Smooth muscle cell (in vitro differentiated cells): Measurements from ENCODE around the gene GSTA2. TPM values are rescaled to one million over a fixed set of nuclear protein-coding genes. Genes with fewer than 3 reads are reported as not detected.
"Not testable (repeated sequence)": the region's sequence is repeated elsewhere in the genome, so short reads cannot be mapped to it uniquely, and the experiment has no call there.

Experiments
- DNase-seq: peaks from one replicate; lab custom pipeline; 2025; ENCODE audit not compliant: unreplicated experiment; lab: John Stamatoyannopoulos, UW
- H2AFZ ChIP-seq: fragments of 200-600 bp; sonication (generic); 2 replicates; pipeline ENCODE4 v1.6.0; 2016; ENCODE audit warnings: antibody characterized with exemption, low read depth, mild to moderate bottlenecking
- H3F3A ChIP-seq: fragments of 200-600 bp; sonication (generic); 2 replicates; pipeline ENCODE4 v1.6.0; 2017; ENCODE audit warnings: antibody characterized with exemption, low read depth
- H3K27ac ChIP-seq: fragments of 200-600 bp; sonication (generic); 2 replicates; pipeline ENCODE4 v1.5.1; 2016; ENCODE audit warnings: low read depth, mild to moderate bottlenecking
- H3K27me3 ChIP-seq: fragments of 200-600 bp; sonication (generic); 2 replicates; pipeline ENCODE4 v1.6.1; 2016; ENCODE audit warnings: low read depth, mild to moderate bottlenecking
- H3K36me3 ChIP-seq: fragments of 200-600 bp; sonication (generic); 2 replicates; pipeline ENCODE4 v1.5.1; 2016; ENCODE audit warnings: low read depth
- H3K4me1 ChIP-seq: fragments of 200-600 bp; sonication (generic); 2 replicates; pipeline ENCODE4 v1.5.1; 2016; ENCODE audit warnings: low read depth
- H3K4me2 ChIP-seq: fragments of 200-600 bp; sonication (generic); 2 replicates; pipeline ENCODE4 v1.6.0; 2016; ENCODE audit warnings: mild to moderate bottlenecking
- H3K4me3 ChIP-seq: fragments of 200-600 bp; sonication (generic); 2 replicates; pipeline ENCODE4 v1.5.1; 2016; ENCODE audit warnings: mild to moderate bottlenecking
- H3K79me2 ChIP-seq: fragments of 200-600 bp; sonication (generic); 2 replicates; pipeline ENCODE4 v1.6.0; 2016; ENCODE audit warnings: low read depth, mild to moderate bottlenecking
- H3K9ac ChIP-seq: fragments of 200-600 bp; sonication (generic); 2 replicates; pipeline ENCODE4 v1.6.0; 2016; ENCODE audit warnings: low read depth
- H3K9me3 ChIP-seq: fragments of 200-600 bp; sonication (generic); replicated peaks from 2 replicates; pipeline ENCODE4 v1.5.1; 2016; ENCODE audit warnings: low read depth
- H4K20me1 ChIP-seq: fragments of 200-600 bp; sonication (generic); 2 replicates; pipeline ENCODE4 v1.6.0; 2016; ENCODE audit warnings: low read depth
- WGBS: methylation state at CpG from one replicate; pipeline ENCODE4 v1.1.7; 2016; ENCODE audit warnings: low lambda C conversion rate; 5-methylcytosine and 5-hydroxymethylcytosine counted together
- polyA plus RNA-seq: library from polyadenylated mRNA; unstranded; fragments of >200 nt; fragmentation: Nextera tagmentation; extraction: Ambion mirVana; gene quantifications from 2 replicates; pipeline ENCODE4 v1.2.1, GENCODE V29; 2016
- total RNA-seq: library from RNA; depleted of rRNA; stranded (reverse); fragments of >200 nt; gene quantifications from 2 replicates; pipeline ENCODE4 v1.2.3, GENCODE V29; 2014
- TF ChIP-seq, protein P1 (sequence below): fragments of 200-600 bp; sonication (generic); IDR thresholded peaks from 2 replicates; pipeline ENCODE4 v1.5.1; 2017; ENCODE audit warnings: borderline replicate concordance, mild to moderate bottlenecking, antibody characterized with exemption; ENCODE audit not compliant: insufficient read depth, poor library complexity, severe bottlenecking

The GSTA2 gene
- 0.36 TPM in 1 of 2 replicates, not detected in the other for total RNA-seq
- polyA plus RNA-seq: 0.65 and 1.3 TPM in 2 replicates

DNA sequence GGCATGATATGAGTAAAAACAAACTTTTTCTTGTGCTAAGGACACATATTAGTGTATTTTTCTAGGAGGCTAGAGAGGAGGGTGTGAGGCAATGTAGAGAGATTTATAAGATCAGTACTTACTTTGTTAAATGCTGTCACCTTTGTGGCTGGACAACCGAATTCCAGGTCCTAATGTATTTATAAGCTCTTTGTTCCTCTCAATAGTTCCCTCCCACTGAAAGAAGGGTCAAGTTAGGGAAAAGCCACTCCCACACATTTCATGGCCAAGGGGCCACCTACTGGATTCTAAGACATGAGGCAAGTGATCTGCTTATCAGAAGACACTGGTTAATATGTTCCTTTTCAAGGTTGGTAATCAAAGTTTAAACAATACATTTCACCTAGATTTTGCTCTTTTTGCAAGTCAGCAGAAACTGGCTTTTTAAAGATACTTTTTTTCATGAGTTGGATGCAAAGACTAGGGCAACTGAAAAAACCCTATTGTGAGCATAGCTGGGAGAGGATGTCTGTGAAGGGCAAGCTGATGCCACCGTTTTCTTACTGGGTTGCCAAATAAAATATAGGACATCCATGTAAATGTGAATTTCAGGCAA is at the start of gene GSTA2:
Gene GSTA2 (minus strand): TSS at position 154 of the 595 bp plus-strand sequence. CDS start 5,528 bp downstream, outside the sequence.
- not testable (repeated sequence) for H3K36me3 ChIP-seq, H3K79me2 ChIP-seq, H3K27ac ChIP-seq, H3K4me2 ChIP-seq, H3K9ac ChIP-seq, H3K27me3 ChIP-seq, H2AFZ ChIP-seq, DNase-seq, H4K20me1 ChIP-seq, H3K4me1 ChIP-seq, H3K9me3 ChIP-seq
- H3F3A ChIP-seq: peaks cover 11% of the 10 kb centered on the region
- H3K4me3 ChIP-seq: peak within 1 kb of the TSS; percentile 33
- 64% methylated on average over 2 of the region's 2 CpGs for WGBS

DNA sequence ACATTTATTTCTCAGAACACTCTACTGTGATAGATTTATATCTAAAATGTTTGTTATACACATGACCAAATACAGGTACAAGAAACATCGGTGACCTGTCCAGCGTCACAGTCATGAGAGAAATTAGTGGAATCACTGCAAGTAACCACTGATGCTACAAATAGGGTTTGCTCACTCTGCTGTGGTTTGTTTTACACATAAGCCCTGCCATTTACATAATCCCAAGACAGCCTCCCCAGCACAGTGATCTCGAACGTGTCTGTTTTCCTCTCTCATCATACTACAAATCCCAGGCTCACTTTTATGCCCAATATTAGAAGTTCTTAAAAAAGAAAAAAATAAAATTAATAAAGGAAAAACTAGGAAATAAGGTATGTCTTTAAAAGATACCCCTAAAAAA is 46.5 kb upstream of the GSTA2 start:
- H3K9ac ChIP-seq, H2AFZ ChIP-seq, H3K9me3 ChIP-seq, H3F3A ChIP-seq, H3K36me3 ChIP-seq, DNase-seq, H3K27ac ChIP-seq, H3K27me3 ChIP-seq, H3K4me3 ChIP-seq, H3K79me2 ChIP-seq, H4K20me1 ChIP-seq, H3K4me1 ChIP-seq, H3K4me2 ChIP-seq: not testable (repeated sequence)
- WGBS: 15% methylated on average over 4 of the region's 4 CpGs

DNA sequence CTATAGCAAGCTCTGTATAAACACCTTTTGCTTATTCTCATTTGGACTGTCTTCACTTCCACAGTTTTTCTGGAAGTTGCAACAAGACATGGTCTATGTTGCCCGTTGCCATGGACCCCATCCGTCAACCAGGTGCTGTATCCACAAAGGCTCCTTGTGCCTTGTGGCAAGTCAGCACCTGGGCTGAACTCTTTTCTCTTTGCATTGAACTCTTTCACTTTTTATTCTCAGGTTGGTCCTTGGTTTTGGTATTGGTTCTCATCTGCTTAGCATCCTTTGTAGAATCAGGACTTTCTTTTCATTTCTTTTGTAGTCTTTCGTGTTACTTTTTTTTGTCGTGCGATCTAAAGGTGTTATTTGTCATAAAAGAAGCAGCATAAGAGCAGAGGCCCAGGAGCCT is 45.4 kb upstream of the GSTA2 start:
- H3K4me1 ChIP-seq: peaks cover 7% of the 10 kb centered on the region
- no peaks in the 10 kb centered on the region for H3K9me3 ChIP-seq
- H3K79me2 ChIP-seq: no peaks in the 10 kb centered on the region
- no peak overlapping the region for H3K9ac ChIP-seq
- H3K36me3 ChIP-seq: no peaks in the 10 kb centered on the region
- H3F3A ChIP-seq: no peaks in the 10 kb centered on the region
- no peak for DNase-seq
- H3K4me3 ChIP-seq: no peak overlapping the region
- TF ChIP-seq, protein P1, sequence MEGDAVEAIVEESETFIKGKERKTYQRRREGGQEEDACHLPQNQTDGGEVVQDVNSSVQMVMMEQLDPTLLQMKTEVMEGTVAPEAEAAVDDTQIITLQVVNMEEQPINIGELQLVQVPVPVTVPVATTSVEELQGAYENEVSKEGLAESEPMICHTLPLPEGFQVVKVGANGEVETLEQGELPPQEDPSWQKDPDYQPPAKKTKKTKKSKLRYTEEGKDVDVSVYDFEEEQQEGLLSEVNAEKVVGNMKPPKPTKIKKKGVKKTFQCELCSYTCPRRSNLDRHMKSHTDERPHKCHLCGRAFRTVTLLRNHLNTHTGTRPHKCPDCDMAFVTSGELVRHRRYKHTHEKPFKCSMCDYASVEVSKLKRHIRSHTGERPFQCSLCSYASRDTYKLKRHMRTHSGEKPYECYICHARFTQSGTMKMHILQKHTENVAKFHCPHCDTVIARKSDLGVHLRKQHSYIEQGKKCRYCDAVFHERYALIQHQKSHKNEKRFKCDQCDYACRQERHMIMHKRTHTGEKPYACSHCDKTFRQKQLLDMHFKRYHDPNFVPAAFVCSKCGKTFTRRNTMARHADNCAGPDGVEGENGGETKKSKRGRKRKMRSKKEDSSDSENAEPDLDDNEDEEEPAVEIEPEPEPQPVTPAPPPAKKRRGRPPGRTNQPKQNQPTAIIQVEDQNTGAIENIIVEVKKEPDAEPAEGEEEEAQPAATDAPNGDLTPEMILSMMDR: no peak
- H3K27me3 ChIP-seq: no peaks in the 10 kb centered on the region
- no peaks in the 10 kb centered on the region for H4K20me1 ChIP-seq
- no peak overlapping the region for H3K4me2 ChIP-seq
- H2AFZ ChIP-seq: no peak overlapping the region
- WGBS: 96% methylated on average over 5 of the region's 5 CpGs
- no peak overlapping the region for H3K27ac ChIP-seq

DNA sequence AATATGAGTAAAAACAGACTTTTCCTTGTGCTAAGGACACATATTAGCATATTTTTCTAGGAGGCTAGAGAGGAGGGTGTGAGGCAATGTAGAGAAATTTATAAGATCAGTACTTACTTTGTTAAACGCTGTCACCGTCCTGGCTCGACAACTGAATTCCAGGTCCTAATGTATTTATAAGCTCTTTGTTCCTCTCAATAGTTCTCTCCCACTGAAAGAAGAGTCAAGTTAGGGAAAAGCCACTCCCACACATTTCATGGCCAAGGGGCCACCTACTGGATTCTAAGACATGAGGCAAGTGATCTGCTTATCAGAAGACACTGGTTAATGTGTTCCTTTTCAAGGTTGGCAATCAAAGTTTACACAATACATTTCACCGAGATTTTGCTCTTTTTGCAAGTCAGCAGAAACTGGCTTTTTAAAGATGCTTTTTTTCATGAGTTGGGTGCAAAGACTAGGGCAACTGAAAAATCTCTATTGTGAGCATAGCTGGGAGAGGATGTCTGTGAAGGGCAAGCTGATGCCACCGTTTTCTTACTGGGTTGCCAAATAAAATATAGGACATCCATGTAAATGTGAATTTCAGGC is 40.5 kb upstream of the GSTA2 start, which contains the start of gene GSTA1:
Gene GSTA1 (minus strand): TSS at position 149 of the 588 bp plus-strand sequence. CDS start 4,549 bp downstream, outside the sequence.
- H3K4me2 ChIP-seq, H3K27ac ChIP-seq: not testable (repeated sequence)

DNA sequence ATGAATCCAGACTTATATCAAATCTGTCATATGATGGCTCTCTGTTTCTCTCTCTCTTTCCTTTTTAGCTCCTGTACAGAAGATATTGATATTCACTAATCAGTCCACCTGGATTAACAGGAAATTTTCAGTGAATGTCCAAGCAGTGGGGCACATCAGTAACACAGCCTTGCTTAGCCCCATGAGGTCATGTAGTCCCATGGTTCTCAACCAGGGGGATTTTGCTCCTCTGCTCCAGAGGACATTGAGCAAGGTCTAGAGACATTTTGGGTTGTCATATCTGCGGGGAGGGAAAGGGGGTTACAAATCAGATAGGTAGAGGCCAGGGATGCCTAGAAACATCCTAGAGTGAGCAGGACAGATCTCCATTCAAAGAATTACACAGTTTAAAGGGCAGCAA is 39.5 kb upstream of the GSTA2 start:
- 85% methylated on average over 1 of the region's 1 CpG for WGBS

More for the DNA sequence above, 40.5 kb upstream of the GSTA2 start, which contains the start of gene GSTA1:
- H3K36me3 ChIP-seq, H3K4me1 ChIP-seq, H4K20me1 ChIP-seq, H3K9ac ChIP-seq, DNase-seq, H3F3A ChIP-seq, H3K9me3 ChIP-seq, H3K79me2 ChIP-seq, H2AFZ ChIP-seq, H3K27me3 ChIP-seq: not testable (repeated sequence)
- peak within 1 kb of the TSS; percentile 32 for H3K4me3 ChIP-seq
- WGBS: 55% methylated on average over 5 of the region's 5 CpGs

More for the DNA sequence above, 39.5 kb upstream of the GSTA2 start:
- DNase-seq: no peak
- H3K27ac ChIP-seq: no peak overlapping the region
- H3K9ac ChIP-seq: no peak overlapping the region
- no peak overlapping the region for H3K4me2 ChIP-seq
- H3K27me3 ChIP-seq: no peaks in the 10 kb centered on the region
- H3F3A ChIP-seq: no peaks in the 10 kb centered on the region
- H3K79me2 ChIP-seq: no peaks in the 10 kb centered on the region
- H3K4me3 ChIP-seq: peak overlapping the region; percentile 32
- no peaks in the 10 kb centered on the region for H3K4me1 ChIP-seq
- H2AFZ ChIP-seq: no peak overlapping the region
- no peaks in the 10 kb centered on the region for H4K20me1 ChIP-seq
- TF ChIP-seq, protein P1: no peak
- H3K36me3 ChIP-seq: no peaks in the 10 kb centered on the region
- no peaks in the 10 kb centered on the region for H3K9me3 ChIP-seq
